HG02798 (cell line): ENCODE results near the gene FNDC3B.
A peak's percentile ranks its signal among the peaks of the same experiment; 100 is the strongest.
"Not testable (repeated sequence)": the region's sequence is repeated elsewhere in the genome, so short reads cannot be mapped to it uniquely, and the experiment has no call there.

Experiments used
- ATAC-seq: cut with Tn5 transposase; IDR thresholded peaks from one replicate; pipeline ENCODE4 v1.9.1; 2021; ENCODE audit warnings: mild to moderate bottlenecking; ENCODE audit not compliant: unreplicated experiment, poor library complexity

The FNDC3B gene

DNA sequence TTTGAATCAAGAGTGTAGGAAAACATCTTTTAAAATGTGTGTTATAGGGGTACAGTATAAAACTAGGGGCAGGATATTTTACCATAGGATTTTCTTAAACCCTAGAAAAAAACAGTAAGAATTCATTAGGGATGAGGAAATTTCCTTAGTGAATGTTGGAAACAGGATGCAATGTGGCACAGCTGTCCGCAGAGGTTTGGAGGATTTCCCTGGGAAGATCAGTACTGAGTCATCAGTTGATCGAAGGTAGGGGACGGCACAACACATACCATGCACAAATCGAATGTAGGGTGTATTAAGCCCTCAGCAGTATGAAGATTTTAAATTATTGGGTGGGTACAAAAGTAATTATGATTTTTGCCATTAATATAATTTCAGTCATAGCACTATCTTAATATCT, 49.9 kb downstream of the FNDC3B start:
- no peak for ATAC-seq

DNA sequence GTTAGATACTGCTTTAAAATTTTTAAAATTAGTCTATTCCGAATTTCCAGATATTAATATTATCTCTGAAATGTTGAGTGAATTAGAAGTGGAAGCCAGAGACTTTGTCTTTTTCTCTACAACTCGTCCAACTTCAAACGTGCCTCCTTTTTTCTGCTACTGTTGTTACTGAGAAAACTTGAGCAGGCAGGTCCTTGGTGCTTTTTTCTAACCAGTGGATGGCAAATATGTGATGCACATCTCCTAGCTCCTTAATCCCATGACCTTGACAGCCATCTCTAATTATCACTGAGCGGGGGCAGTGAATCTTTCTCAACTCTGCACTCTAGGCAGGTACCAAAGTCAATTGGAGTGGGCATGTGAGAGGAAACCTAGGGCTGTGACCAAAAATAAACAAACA, 50.7 kb downstream of the FNDC3B start:
- no peak for ATAC-seq

DNA sequence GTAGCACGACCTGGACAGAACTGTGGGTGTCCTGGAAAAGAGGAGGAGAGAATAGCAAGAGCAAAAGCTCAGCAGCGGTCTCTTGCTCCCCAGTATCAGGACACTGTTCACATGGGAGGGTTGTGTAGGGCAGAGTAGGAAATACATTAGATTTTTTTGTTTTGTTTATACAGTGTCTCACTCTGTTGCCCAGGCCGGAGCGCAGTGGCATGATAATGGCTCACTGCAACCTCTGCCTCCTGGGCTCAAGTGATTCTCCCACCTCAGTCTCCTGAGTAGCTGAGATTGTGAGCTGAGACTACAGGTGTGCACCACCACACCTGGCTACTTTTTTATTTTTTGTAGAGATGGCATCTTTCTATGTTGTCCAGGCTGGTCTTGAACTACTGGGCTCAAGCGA, 53.3 kb downstream of the FNDC3B start:
- ATAC-seq: no peak

DNA sequence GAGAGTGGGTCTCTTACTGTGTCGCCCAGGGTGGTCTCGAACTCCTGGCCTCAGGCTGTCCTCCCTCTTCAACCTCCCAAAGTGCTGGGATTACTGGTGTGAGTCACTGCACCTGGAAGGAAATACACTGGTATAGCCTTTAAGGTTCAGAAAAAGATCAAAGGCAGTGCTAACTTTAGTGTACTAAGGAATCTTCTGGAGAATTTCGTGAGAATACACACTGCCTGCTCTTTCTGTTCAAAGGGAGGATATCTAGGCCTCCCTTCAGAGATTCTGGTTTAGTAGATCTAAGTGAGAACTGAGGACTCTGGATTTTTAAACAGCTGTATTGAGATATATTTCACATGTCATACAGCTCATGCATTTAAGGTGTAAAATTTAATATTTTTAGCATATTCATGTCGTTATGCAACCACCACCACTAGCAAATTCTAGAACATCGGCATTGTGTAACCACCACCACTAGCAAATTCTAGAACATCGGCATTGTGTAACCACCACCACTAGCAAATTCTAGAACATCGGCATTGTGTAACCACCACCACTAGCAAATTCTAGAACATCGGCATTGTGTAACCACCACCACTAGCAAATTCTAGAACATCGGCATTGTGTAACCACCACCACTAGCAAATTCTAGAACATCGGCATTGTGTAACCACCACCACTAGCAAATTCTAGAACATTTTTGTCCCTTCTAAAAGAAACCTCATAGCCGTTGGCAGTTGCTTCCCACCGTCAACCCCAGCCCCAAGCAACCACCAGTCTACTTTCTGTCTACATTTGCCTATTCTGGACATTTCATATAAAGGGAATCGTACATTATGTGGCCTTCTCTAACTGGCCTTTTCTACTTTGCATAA, 54.4 kb downstream of the FNDC3B start:
- not testable (repeated sequence) for ATAC-seq

DNA sequence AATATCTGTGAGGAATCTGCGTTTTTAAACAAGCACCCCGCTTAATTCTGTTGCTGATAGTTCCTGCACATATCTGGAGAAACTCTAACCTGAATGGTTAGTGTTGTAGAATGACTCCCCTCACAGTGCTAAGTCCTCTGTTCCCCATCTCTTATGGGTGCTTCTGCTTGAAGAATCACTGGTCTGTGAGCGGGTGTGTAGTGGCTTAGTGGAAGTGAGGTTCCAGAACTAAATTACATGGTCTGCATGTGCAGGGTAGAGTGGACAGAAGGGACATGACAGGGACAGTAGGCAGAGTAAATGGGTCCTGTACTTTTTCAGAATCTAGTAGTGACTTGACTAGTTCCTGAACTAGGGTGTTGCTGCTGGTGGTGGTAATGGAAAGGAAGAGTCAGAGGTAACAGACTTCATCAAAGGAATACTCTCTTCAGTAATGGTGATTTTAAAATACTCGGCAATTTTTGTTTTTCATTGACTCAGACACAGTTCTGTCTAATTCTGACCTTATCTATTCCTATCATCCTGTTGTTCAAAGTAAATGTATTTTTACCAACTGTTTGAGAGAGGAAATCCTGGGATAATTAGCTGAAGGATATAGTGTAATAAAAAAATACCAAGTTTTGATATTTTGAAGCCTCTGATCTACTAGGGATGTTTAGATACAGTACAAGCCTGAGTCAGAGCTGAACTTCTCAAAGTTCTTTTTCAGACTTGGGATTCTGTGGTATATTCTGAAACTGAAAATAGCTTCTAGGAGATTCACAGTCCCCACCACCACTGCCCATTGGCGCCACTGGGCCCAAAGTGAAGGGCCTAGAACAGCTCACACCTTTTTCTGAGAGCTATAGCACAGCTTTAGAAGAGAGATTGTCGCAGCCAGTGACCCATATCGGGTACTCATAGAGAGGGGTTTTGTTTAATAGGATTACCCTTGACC, 55.5 kb downstream of the FNDC3B start:
- peak; percentile 93 for ATAC-seq

DNA sequence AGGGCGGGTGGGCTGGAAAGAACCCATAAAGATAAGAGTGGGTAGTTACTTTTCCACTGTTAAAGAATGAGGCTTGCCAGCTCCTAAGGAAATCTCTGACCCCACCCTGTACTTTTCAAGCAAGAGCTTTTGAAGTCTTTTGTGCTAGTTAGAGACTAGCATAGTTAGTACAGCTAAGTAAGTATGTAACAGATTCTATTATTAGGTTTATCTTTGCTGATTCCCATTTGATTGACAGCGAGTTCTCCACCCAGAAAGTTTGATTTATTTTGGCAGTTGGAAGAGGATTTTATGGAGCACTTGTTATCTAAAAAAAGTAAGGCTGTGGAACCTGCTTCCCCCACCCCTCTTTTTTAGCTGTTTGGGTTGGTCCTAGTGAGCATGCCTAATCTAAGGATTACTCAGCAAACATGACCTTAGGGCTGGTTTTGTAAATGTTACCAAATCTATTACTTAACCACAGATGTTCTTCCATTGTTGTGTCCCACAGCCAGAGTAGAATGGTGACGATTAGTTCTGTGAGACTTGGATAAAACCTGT, 57.6 kb downstream of the FNDC3B start:
- no peak for ATAC-seq

DNA sequence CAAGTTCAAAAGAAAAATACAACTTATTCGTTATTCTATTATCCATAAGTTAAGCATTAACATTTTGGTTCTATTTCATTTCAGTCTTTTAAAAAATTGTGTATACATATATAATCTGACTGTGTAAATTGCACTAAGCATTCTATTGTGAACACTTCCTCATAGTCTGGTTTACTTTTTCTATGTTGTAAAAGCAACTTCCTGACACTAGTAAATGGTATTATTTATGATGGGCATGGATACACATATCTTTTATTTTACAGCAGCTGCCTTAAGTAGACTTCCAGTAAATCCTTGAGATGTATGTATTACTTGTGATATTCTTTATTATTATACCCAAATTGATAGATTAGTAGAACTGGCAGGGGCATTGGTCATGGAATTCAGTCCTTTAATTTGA, 58.2 kb downstream of the FNDC3B start:
- ATAC-seq: no peak

DNA sequence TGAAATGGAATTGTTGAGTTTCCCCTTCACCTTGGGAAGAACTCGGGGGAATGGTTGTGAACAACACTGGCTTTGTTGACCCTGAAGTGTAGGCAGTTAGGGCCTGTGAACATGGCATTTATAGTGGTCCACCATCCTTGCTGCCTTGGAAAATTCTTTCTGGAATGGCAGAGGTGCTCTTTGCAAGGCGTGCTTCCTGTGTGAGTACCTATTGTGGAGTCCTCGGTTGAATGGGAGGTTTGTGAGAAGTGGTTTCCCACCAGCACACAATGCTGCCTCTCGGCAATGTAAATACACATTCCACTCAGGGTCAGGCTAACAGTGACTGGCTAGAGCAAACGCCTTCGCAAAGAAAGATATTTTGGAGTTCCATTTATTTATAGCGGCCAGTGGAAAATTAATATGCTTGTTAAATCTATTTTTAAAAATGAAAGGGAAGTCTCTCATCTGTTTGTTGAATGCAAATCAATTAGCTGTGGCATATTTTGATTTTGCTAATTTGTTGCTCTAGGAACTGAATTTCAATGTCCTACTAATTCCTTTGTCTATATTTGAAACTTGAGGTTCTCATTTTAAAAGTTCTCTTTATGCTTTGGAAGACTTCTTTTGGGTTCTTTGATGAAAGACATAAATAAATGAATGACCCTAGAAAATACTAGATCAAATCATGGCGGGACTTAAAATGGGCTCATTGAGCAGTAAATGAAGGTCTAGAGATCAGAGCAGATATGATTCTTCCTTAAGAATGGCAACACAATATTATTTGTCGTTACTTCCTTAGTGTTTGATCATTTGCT, 59.5 kb downstream of the FNDC3B start:
- no peak for ATAC-seq

DNA sequence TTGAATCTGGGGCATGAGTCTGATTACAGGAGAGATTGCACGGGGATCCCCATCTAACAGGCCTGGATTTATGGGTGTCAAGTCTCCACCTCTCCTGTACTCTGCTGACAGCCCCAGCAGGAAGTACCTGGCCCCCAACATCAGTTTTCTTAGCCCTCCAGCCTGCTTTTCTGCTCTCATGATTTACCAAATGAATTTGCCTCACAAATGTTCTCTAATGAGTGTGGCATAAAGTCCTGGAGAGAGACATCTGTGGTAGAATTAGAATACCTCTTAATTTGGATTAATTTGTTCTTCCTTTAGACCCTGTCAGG, 60.1 kb downstream of the FNDC3B start:
- ATAC-seq: no peak

DNA sequence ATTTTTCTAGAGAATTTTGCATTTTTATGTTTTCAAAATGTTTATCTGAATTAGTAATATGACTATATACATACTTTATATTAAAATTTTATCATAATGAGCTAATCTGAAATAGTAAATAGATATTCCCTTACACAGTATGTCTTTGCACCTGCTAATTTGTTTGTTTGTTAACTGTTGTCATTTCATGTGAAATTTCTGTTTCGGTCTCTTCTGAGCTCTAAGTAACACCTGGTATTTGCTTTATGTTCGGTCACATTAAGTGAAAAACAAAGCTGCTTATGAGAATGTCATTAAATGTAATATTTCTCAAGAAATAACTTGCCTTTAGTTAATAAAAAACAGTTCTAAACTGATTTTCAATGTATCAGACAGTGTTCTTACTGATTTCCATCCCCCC, 61.1 kb downstream of the FNDC3B start:
- peak; percentile 55 for ATAC-seq

DNA sequence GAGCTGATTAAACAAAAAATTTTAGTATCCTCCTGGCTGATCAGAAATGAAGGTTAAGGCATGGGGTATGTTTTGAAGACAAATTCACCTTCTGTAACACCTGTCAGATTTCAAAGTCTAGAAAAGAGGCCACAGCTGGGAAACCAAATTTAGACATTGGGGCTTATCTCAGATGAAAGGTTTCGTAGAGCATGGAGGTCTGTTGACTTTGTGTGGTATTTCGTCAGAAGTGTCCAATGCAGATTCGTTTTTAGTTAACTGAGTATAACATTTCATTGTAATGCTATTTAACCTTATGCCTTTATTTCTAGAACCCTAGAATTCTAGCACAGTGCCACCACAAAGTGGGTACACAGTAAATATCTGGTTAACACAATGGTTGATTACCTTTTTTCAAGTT, 61.7 kb downstream of the FNDC3B start:
- ATAC-seq: peak; percentile 75

DNA sequence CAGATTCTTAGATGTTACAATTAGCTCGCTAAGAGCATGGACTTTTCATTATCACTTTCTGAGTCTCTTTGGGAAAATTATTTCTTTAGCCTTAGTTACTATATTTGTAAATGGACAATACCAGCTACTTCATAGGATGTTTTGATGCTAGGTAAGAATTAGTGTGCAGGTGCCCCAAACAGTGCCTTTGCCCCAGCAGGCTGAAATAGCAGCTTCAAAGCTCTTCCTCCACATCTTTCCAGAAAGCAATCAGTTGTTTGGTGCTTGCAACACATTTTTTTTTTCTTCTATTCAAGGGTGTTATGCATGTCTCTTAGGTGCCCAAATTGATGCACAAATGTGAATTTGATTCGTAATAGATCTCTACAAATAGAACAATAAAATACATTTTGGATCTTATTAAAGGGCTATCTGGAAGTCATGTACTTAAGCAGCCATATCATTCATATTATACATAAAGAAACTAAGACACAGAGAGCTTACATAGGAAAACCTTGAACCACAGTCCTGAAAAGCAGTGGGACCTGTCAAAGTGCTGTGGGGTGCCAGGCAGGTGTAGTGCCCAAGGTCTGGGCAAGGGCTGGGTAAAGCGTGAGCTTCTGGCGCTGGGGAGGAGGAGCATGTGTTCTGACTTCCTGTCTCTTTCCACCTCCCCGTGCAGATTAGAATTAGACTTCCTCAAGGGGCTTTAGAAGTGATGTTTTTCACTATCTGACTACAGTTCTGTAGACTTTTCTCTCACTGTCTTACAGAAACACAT, 62.9 kb downstream of the FNDC3B start:
- ATAC-seq: no peak

DNA sequence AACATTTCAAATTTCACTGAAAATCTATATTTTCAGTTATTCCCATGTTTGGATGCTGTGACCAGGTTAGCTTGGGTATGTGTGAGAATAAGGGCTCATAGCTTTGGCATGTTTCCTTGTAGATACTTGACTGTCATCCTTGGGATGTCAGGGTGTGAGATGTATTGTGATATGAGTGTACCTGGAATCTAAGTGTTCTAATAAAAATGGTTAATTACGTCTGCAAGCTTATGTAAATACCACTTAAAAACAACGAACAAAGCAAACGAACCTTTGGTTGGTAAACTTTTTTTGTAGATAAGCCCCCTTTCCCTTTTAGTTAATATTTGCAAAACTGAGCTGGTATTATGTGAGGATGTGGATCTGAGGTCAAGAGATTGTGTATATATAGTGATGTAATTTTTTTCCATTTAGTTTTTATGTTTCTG, 63.5 kb downstream of the FNDC3B start:
- ATAC-seq: no peak

DNA sequence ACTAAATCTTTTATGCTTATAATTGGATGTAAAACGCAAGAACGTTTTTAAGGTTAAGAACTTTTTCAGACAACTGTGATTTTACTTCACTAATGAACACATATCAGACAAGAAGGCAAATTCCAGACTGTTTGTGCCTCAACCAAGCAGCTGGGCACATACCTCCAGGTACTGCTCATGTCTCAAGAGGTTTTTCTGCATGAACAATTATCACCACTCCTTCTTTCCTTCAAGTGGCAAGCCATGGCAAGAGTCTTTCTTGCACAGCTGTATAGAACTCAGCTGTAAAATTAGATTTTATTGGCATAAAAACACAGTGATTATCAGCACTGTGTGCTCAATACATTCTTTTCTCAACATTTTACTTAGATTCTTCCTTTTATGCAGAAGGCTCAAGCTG, 64.3 kb downstream of the FNDC3B start:
- no peak for ATAC-seq

DNA sequence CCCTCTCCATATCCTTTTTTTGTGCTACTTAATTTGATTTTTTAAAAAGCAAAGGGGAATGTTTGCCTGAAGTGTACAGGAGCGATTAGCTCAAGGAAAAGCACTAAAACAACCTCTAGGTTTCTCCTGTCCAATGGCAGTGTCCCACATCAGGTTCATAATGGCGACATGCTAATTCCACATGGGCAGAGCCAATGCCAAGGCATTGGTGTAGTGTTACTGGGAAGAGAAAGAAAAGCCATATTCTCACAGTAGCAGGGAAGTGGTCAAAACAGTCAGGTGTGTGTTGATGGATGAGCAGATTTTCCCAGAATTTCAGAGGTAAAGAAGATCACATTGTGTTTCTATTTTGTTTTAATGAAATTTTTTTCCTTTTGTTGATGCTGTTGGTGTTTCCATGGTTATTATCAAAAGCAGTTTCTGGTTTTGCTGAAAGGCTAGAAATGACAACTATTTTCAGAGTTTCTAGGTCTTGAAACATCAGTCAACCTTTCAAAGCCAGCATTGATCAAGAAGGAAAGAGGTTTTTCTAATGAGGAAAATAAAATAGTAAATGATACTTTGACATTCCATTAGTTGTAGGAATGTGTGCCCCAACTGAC, 65.2 kb downstream of the FNDC3B start:
- no peak for ATAC-seq

DNA sequence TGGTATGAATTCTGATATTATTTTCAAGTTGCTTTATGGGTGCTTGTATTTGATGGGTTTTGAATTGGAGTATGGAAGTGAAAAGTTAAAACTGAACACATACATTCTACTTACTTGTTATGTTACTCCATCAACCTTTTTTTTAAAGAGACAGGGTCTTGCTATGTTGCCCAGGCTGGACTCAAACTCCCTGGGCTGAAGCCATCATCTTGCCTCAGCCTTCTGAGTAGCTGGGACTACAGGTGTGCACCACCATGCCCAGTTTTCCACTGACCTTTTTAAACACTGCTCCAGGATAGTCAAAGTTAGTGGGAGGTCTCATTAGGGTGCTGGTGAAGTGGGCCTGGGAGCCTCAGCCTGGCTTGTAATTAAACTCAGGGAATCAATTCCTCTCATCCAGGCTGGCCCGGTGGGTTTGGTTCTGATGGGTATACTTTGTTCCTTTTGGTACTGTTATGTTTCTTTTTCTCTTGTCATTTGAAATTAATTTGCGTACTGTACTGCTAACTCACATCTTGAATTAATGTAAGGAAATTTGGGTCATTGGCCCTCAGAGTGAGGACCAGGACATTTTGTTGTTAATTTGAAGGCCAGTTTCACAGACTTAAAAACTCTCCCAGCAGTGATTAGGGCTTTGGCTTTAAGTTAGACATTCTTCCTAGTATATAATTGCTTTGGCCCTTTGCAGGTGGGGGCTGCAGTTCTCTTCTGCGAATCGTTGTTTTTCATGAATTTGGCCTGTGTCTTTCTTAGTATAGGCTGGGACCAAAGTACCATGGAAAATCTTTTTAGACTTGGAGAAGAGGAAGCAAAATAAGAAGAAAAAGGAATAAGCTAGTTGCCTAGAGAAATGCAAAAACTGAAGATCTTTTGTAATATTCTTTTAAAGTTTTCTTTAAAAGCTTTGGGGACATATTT, 66.9 kb downstream of the FNDC3B start:
- no peak for ATAC-seq

DNA sequence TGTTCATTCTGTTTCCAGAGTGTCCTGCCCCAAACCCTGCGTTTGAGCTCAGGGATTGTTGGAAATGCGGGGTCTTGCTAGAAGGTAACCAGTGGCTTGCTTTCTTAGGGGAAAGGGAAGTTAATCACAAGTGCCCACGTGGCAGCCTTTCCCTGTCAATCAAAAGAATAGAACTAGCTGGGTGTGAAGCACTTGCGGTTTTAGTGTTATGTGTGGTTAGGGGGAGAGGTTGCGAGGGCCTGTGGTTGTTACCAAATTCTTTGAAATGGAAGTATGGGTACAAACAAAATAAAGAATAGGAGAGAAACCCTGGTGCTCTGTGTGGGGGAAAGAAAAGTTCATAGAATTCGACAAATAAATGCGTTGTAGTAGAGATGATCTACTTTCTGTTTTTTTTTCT, 67.6 kb downstream of the FNDC3B start:
- ATAC-seq: peak; percentile 55

DNA sequence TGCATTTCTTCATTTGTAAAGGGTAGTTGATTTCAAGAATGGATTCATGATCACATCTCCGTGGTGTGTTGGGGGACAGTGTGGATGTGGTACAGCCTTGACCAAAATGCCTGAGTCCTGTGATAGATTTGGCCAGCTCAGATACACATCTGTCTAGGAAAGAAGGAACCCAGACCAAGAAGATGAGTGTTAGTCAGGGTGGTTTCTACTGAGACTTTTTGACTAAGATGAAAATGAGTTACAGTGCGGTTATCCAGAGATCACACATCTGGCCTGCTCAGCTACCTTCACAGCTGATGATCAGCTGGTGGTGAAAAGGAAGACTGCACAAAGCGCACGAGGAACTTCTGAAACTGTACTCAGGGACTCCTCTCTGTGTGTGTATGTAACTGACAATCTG, 68.0 kb downstream of the FNDC3B start:
- peak; percentile 93 for ATAC-seq
